Measurements from ENCODE around the gene SAMD9L.
A peak's percentile ranks its signal among the peaks of the same experiment; 100 is the strongest.

The SAMD9L gene
- 55.5 to 104 reads per million in 2 donors for total RNA-seq

DNA sequence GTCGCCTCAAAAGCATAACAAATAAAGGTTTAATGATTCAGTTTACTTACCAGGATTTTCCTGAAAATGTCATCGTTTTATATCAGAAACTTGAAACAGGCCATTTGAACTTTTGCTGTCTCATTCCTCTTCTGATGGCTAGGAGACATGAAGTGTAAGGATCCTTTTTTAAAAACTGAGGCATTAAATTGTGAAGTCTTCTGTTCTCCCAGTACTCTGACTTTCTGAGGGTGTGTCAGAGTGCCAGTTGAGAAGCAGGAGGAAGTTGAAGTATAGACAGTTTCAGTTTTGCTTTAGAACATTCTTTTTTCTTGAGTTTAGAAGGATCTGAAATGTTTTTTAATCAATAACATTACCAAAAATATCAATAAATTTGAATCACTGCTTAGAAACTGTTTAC is at the start of gene SAMD9L:
Gene SAMD9L (minus strand): TSS at position 242 of the 400 bp plus-strand sequence. CDS start 12,414 bp downstream, outside the sequence.
- no peak for DNase-seq

DNA sequence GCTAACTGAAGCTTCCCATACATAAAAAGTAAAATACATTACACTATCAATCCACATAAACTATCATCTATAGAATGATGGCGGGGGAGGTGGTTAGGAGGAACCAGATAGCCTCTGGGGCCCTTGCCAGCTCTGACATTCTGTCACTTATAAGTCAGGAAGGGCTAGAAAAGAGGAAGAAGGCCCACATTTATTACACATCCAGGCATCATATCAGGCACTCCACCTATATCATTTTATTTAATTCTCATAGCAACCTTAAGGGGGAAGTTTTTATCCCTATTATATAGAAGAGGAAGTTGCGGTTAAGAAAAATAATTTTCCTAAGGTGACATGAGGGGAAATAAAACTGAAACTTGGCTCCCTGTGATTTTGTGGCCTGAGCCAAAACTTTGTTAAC is 48.2 kb upstream of the SAMD9L start:
- DNase-seq: no peak

DNA sequence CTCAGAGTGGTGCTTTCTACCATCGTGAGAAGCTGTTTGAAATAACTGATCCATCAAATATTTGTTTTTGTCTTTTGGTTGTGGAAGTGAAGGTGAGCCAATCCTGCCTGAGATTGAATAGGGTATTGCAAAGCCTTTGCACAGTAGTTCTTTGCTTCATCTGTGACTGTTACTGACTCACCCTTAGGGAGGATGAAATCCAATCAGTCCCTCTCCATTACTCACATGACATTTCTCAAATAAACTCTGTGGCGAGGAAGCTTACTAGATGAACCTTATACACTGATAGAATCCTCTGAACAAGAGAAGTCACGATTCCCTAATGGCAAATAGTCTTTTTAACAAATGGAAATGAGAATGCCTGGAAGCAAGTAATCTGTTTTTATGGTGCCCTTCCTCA is 46.2 kb upstream of the SAMD9L start:
- DNase-seq: no peak

DNA sequence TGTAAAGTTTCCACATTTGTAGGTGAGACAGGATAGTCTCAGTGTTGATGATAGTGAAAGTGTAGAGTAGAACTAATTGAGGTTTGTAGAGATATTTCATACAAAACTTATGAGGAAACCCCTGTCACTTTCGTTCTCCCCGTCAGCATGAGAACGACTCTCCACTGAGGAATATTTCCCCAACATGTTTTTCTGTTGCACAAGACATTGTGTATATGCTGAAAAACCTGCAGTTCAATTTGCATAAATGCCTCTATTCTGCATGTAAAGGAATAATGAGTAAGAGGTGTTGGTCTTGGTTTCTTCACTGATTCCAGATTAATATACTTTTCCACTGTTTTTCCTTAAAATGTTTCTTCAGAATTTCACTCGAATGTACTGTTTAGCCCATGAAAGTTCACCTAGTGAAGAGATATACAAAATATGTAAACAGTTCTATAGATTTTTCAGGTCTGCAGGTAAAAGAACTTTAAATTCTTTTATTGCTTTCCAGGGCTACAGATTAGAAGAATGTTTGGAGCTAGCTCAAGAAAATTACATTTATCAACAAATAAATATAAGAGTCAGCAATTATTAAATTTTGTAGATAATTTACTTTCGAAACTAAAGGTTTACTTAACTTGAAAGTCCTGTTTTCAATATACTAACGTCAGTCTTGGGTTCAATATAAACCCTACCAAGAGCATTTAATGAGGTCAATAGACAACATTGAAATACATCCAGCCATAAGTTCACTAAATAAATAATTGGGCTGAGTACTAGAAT is 40.9 kb upstream of the SAMD9L start:
- no peak for DNase-seq

DNA sequence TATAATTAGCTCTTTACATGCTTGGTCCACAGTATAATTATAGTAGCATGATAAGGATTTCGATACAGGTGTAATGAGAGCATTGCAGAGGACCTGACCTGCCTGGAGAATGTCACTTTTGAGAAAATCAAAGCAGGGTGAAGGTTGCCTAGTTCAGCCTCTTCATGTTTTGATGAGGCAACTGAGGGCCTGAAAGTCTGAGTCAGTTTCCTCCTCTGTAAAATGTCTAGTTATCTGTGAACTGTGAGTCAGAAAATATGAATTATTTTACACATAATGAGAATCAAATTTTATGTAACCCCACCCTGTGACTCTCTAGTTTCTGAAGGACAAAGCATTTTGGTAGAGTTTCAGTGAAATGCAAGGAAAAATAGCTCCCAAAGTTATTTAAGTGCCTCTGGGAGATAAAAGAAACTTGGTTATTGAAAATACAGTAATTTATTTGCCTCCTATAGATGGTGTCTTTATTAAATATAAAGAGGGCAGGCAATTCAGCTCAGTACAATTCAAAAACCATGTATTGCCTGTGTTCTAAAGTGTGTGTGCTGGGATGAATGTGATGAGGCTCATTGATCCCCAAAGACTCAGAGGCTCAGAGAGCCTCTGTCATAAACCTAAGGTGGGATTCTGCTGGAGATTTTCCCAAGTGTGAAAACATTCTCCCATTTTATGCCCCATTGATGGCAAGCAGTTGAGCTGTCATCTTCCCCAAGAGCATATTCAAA is 37.3 kb upstream of the SAMD9L start:
- DNase-seq: no peak

DNA sequence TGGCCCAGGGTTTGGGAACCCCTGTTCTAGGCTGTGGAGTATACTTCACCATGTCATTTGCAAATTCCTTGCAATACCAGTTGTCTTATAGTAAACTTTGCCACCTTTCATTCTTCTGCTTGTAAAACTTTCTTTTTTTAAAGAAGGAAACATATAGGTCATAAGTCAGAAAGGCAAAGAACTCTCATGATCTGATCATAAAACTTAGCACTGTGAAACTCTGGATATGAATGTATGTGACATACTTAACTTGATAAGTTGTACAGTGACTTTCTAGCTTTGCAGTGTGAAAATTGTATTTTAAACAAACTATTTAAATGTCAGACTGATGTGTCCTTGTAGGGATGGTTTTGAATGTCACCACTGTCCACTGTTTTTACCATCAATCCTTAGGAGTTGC is 31.0 kb upstream of the SAMD9L start:
- DNase-seq: no peak

DNA sequence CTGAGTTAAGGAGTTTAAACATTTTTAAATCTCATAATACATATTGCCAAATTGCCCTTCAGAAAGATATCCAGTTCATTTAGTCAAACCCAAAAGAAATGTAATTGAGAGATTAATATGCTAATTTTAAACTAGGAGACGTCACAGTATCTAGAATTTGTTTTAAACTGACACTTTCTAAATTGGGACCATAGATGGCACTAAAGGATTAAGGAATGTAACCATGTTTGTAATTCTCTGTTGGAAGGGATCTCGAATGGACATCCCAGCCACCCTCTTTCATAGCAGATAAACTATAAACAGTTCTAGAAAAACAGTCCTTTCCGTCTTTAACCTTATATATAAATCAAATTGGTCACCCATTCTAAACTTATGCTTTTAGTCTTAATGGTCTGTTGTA is 30.0 kb upstream of the SAMD9L start:
- no peak for DNase-seq

DNA sequence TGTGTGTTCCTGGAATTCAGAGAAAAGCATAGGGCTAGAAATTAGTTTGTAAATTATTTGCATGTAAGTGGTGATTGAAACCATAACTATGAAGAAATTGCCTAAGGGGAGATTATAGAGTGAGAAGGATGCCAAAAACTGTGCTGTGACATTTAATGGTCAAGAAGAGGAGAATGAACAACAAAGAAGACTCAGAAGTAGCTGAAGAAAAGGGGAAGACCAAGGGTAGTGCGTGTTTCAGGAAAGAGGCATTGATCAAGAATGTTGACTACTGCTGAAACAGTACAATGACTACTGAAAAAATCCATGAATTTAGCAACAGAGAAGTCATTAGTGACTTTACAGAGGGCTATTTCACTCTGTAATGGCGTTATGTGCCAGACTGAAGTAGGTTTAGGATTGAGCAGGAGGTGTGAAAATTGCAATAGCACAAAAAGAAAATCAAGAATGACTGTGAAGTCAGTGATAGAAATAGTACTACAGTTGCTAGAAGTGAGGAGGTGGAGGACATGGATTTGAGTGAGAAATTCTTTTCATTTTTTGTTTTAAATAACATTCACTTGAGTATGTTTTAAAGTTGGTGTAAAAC is 28.9 kb upstream of the SAMD9L start:
- DNase-seq: no peak

DNA sequence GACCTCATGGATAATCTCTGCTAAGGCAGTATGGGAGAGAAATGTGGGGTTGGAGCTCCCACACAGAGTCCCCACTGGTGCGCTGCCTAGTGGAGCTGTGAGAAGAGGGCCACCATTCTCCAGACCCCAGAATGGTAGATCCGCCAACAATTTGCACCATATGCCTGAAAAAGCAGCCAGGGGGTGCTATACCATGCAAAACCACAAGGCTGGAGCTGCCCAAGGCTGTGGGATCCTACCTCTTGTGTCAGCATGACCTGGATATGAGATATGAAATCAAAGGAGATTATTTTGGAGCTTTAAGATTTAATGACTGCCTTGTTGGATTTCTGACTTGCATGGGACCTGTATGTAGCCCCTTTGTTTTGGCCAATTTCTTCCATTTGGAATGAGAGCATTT is 27.0 kb upstream of the SAMD9L start:
- no peak for DNase-seq

DNA sequence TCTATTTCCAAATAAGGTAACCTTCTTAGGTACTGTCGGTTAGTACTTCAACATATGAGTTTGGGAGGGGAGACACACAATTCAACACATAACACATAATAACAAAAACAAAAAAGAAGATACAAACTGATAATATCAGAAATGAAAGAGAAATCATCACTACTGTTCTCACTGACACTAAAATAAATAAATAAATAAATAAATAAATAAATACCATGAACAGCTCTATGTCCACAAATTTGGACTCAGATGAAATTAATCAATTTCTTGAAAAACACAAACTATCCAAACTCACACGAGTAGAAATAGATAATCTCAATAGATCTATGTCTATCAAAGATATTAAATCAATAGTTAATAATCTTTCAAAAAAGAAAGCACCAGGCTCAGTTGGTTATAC is 24.5 kb upstream of the SAMD9L start:
- DNase-seq: no peak

DNA sequence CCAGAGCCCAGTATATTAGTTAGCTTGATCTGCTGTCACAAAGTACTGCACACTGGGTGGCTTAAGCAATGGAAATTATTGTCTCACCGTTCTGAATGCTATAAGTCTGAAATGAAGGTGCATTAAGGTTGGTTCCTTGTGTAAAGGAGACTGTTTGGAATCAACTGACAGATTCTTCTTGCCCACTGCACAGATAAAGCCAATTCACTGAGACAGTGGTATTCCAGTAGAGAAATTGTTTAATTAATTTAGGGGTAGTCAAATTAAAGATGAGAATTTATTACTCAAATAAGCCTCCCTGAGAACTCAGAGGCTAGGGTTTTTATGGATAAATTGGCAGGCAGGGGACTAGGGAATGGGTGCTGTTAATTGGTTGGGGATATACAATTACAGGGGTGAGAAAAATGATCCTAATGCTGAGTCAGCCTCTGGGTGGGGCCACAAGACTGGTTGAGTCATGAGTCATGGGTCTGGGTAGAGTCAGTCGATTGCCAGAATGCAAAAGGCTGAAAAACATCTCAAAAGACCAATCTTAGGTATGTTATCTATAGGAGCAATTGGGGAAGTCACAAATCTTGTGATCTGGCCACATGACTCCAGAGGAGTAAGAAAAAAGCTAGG is 23.5 kb upstream of the SAMD9L start:
- no peak for DNase-seq

DNA sequence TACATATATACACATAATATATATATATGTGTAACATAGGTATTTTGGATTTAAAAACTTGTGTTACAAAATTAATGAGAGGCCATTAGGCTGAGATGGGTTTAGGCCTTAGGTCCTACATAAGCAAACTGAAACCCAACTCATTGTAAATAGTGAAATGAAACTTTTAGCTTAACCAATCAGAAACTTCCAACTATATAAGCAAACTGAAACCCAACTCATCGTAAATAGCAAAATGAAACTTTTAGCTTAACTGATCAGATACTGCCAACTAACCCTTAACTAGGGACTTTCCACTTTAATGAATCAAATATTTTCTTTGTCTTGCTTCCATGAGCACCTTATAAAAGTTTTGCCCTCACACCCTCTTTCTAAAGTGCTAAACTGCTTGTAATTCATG is 17.3 kb upstream of the SAMD9L start:
- no peak for DNase-seq

DNA sequence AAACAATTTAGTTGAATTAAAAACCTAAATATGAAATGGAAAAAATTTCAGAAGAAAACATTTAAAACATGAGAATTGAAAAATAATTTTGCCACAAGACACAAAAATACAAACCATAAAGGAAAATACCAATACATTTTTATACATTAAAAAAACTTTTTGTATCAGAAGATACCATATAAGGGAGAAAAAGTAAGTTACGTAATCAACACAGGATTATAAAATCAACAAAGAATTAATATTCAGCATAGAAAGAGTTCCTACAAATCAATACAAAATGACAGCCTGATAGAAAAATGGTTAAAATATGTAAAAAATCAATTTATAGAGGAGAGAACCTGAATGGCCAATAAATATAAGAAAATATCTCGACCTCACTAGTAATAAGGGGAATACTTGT is 16.6 kb upstream of the SAMD9L start:
- DNase-seq: no peak

DNA sequence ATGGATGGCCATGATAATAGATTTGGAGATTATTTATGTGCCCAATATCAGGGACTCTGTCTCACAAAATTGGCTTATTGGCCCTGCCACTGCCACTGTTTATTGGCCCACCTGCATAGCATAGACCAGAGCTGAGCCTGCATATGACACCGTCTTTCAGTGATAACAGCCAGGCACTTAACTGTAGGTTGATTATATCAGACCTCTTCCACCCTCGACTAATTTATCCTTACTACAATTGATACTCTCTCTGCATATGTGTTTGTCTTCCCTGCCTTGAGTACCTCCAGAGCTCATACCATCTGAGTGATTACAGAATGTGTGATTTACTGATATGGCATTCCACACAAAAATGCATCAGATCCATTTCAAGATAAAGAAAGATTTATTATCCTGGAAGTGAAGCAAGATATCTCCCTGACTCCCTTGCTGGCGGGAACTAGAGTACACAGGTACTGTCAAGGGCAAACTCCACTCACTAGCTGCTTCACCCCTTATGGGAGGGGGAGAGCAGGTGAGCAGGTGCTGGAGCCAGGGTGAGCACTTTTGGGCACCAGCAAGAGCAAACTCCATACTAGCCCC is 13.1 kb upstream of the SAMD9L start:
- no peak for DNase-seq

DNA sequence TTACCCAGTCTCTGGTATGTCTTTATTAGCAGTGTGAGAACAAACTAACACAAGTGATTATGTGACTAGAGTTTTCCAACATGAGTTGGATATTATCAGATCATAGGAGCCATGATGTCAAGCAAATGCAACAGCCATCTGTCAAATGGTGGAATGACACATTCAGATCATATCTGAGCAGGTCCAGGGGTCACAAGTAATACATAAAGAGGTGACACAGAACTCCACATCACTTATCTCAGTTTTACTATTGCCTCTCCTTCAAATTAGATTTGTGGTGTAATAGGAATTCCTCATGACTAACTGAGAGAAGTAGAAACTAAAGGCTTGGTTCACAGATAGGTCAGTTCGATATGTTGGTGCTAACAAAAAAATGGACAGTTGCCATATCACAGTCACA is 12.2 kb upstream of the SAMD9L start:
- no peak for DNase-seq

DNA sequence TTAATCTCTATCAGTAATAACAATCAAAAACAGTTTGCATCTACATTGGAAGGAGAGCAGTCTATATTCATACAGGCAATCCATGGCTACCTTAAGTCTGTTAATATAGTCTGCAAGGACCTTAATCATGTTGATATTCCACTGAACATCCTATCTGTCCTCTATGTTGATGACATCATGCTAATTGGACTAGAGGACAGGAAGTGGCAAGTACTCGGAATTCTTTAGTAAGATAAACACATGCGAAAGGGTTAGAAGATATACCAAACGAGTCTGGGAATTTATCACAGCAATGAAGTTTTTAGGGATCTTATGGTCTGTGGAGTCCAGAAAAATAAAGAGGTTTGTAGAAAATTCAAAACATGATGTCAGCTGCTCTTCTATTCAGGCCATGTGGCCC is 11.3 kb upstream of the SAMD9L start:
- no peak for DNase-seq

DNA sequence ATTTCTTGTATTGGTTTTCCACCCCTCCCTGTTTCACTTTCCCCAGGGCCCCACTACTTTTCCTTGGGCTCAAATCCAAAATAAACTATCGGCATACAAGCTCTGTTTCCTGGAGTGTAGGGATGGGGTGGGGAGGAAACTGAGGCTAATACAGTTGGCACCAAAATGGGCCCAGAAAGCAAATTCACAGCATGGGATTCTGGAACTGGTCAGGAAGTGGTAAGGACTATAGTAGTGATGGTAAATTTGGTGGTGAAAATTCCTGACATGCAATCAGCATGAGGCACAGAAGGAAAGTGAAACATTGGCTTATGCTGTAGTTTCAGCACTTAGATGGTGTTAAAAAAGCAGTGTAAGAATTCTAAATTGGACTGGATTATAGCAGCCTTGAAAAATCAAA is 8.7 kb upstream of the SAMD9L start:
- DNase-seq: no peak

DNA sequence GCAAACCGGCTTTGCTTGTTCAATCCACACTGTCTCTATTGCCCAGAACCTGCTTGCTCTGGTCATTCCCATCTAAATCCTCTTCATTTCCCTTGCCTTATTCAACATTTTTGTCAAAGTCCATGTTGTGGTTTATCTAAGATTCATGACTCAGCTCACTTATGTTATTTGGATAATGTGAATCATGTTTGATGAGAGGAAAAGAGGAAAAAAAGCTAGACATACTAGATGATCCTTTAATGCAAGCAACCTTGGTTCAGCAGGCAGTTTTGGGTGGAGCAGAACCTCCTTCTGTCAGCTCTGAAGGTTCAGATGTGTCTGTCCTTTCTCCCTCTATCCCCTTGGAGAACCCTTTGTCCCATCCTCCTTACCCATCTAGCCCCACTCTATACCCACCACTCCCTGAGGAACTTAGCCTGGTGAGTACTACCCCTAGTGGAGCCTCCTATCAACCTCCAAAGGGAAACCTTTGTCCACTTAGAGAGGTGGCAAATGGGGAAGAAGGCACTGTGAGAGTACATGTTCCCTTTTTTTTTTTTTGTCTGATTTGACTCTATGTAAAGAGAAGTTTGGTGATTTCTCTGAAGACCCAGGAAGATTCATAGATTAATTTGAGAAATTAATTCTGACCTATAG is 2.1 kb upstream of the SAMD9L start:
- DNase-seq: no peak

DNA sequence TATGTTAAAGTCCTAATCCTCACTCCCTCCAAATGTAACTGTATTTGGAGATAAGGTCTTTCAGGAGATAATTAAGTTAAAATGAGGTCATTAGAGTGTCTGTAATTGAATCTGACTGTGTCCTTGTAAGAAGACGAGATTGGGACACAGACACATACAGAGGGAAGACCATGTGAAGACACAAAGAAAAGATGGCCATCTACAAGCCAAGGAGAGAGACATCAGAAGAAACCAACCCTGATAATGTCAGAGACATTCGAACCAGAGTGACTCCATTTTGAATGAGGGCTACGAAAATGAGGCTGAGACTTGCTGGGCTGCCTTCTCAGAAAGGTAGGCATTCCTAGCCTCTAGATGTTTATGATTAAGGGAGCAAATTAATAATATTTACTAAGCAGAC is 542 bp upstream of the SAMD9L start:
- DNase-seq: no peak

DNA sequence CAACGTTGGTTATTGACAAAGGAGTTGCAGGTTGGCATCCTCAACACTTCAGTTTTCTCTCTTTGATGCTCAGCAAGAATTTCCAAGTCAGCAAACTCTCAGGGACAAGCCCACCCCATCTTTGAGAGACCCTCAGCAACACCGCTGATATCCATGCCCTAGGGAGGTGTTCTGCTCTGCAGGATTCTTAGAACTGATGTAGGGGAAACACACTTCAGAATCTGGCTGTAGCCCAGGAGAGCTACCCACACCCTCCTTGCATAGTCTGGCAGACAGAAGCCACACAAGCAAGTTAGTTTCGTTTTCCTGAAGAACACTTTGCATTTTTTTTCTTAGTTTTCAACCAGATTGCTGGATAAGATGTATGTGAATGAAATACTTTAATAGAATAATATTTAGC is 822 bp downstream of the SAMD9L start:
- DNase-seq: peak; percentile 1

DNA sequence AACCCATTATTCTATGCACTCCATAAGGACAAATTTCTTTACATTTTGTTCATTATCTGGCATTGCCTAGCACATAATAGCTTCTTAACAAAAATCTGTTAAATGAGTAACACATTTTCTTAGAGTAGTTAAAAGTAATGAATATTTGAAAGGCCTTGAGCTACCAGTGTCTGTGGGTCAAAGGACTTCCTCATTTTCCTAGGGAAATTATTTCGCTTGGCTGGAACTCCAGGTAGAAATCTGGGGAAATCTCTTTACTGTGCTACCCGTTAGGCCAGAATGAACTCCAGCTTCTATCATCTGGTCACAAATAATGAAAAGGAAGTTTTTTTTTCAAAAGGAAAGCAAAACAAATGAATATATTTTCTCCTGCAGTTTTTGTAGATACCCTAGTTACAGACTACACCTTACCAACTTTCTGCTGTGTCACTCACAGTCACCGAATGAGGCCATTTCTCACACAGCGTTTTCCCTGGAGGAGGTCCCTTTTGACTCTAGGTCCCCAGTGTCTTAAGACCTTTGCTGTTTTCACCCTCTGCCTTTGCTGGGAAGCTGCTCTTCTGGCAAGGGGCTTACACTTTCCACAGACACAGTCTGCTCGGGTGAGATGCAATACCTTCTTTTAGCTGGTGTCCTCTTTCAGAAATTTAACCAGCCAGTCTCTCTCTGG is 1.6 kb downstream of the SAMD9L start:
- DNase-seq: no peak

DNA sequence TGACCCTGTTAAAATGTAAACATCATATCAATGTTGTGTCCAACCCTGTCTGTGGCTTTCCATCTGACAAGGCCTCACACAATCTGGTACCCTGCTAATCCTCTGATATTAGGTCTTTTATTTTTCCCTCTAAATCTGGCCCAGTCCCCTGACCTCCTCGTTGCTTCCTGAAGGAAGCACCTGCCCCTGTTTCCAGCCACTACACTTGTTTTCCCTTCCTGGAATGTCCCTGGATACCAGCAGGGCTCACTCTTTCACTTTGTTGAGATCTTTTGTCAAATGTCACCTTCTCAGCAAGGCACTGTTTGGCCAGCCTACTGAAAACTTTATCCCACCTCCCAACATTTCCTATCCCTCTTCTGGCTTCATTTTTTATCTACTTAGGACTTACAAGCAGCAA is 2.1 kb downstream of the SAMD9L start:
- DNase-seq: no peak
